ENCODE measurements around the gene TAX1BP3.

The TAX1BP3 gene

GRCh38 chr17:3675886-3676285 is 7.5 kb upstream of the TAX1BP3 start:
- TF ChIP-seq, protein P1, sequence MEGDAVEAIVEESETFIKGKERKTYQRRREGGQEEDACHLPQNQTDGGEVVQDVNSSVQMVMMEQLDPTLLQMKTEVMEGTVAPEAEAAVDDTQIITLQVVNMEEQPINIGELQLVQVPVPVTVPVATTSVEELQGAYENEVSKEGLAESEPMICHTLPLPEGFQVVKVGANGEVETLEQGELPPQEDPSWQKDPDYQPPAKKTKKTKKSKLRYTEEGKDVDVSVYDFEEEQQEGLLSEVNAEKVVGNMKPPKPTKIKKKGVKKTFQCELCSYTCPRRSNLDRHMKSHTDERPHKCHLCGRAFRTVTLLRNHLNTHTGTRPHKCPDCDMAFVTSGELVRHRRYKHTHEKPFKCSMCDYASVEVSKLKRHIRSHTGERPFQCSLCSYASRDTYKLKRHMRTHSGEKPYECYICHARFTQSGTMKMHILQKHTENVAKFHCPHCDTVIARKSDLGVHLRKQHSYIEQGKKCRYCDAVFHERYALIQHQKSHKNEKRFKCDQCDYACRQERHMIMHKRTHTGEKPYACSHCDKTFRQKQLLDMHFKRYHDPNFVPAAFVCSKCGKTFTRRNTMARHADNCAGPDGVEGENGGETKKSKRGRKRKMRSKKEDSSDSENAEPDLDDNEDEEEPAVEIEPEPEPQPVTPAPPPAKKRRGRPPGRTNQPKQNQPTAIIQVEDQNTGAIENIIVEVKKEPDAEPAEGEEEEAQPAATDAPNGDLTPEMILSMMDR (IDR thresholded peaks at IDR 0.05; ENCODE audit: low read depth, low read length), result no peak
- H3K4me3 ChIP-seq (ENCODE audit: low read depth, low read length), result no peak overlapping the region

- TF ChIP-seq, protein P1 (IDR thresholded peaks at IDR 0.05; ENCODE audit: low read depth, low read length), result no peak
- no peak overlapping the region for H3K4me3 ChIP-seq (ENCODE audit: low read depth, low read length)
Measured at GRCh38 chr17:3672571-3672970, 4.2 kb upstream of the TAX1BP3 start.

GRCh38 chr17:3669548-3669947 is 1.2 kb upstream of the TAX1BP3 start:
- TF ChIP-seq, protein P1 (IDR thresholded peaks at IDR 0.05; ENCODE audit: low read depth, low read length), result no peak

DNA sequence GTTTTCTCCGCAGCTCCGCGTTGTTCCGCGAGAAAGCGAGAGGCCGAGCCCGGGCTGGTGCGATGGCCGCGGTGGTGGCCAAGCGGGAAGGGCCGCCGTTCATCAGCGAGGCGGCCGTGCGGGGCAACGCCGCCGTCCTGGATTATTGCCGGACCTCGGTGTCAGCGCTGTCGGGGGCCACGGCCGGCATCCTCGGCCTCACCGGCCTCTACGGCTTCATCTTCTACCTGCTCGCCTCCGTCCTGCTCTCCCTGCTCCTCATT is 638 bp upstream of the TAX1BP3 start:
- TF ChIP-seq, protein P1 (IDR thresholded peaks at IDR 0.05; ENCODE audit: low read depth, low read length), result no peak
- H3K4me3 ChIP-seq (ENCODE audit: low read depth, low read length), result peak overlapping the region; percentile 83

More at GRCh38 chr17:3669548-3669947, 1.2 kb upstream of the TAX1BP3 start:
- peak overlapping the region; percentile 83 for H3K4me3 ChIP-seq (ENCODE audit: low read depth, low read length)

DNA sequence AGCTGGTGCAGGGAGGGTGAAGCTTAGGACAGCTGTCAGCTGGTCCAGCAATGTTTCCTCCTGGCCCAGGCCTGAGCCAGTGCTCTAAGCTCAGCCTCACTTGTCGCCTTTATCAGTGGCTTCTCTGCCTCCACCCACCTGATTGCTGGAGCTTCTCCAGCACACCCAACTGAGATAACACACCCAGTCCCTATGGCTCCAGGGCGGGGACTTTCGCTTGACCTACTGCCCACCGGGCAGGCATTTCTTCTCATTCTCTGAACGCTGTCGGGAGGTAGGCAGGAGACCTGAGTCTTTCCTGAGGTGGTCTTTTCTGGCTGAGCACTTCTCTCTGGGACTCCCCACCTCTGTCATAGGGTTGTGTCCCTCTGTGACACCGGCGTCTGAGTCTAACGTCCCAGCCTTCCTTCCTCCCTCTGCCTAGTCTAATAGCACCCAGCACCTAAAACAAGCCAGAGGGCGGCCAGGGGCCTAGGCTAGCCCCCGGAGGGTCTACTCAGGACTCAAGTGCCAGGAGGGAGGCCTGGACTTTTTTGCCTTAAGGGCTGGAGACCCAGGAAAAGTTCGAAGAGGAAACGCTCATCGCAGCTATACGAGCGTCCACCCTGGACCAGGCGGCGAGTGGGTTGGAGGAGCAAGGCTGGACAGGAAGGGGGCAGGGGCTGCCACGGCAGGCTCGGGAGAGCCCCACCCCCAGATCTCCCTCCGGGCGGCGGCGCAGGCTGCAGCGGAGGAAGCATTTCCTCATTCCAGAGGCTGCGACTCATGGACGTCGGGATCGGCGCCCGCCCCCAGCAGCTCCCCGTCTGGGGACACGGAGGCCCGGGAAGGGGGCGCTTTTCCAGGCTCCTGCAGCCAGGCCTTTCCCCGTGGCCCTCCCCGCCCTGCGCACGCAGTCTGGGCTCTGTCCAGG is 756 bp downstream of the TAX1BP3 start:
- TF ChIP-seq, protein P1 (IDR thresholded peaks at IDR 0.05; ENCODE audit: low read depth, low read length), result no peak
- H3K4me3 ChIP-seq (ENCODE audit: low read depth, low read length), result peak overlapping the region; percentile 83

DNA sequence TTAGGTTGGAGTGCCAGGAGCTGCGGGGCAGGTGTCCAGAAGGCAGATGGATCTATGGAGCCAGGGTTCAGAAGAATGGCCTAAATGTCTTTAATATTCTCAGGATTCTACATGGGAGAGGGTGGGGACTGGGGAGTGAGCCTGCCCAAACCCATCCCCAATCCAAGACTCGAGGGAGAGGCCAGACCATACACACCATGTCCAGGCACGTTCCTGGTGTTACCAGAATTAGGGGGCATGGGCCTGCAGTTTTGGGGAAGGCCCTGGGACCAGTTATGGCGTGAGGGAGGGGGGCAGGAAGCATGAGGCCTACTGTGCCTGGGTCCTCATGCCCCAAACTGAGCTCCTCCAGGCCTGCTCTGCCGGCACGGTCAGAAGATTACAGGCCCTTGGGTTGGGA is 1.9 kb downstream of the TAX1BP3 start:
- peak overlapping the region; percentile 83 for H3K4me3 ChIP-seq (ENCODE audit: low read depth, low read length)
- TF ChIP-seq, protein P1 (IDR thresholded peaks at IDR 0.05; ENCODE audit: low read depth, low read length), result no peak

GRCh38 chr17:3665834-3666233 is 2.5 kb downstream of the TAX1BP3 start:
- H3K4me3 ChIP-seq (ENCODE audit: low read depth, low read length), result no peak overlapping the region
- TF ChIP-seq, protein P1 (IDR thresholded peaks at IDR 0.05; ENCODE audit: low read depth, low read length), result no peak

Data from WI38 (cell line).